CD4-positive, alpha-beta memory T cell (primary cell): ENCODE results near the gene PCYT2. TPM values are rescaled to one million over a fixed set of nuclear protein-coding genes. Genes with fewer than 3 reads are reported as not detected.

Experiments used
- CTCF ChIA-PET: fragments of 350-600 bp; sonication (Branson Sonifier 250); formaldehyde crosslinking; loops from one replicate; lab custom pipeline; 2021; ENCODE audit warnings: inconsistent platforms; ENCODE audit not compliant: partially characterized antibody; lab: Charles Lee
- POLR2A ChIA-PET: fragments of 350-600 bp; sonication (Branson Sonifier 250); formaldehyde crosslinking; loops from one replicate; lab custom pipeline; 2021; ENCODE audit not compliant: partially characterized antibody; lab: Charles Lee
- DNase-seq, 5 donors: peaks; one replicate each; pipeline versions ENCODE4 v3.0.0 to v3.0.0-alpha.2; 2020 to 2022; ENCODE audit warnings: mixed read lengths in 1 of 5
- H3K27ac ChIP-seq: one replicate; pipeline ENCODE4 v1.7.0; 2013; ENCODE audit warnings: low read depth, low read length
- H3K27me3 ChIP-seq: 2 replicates; pipeline ENCODE4 v1.7.0; 2013; ENCODE audit warnings: mild to moderate bottlenecking, low read length, moderate library complexity; ENCODE audit not compliant: insufficient read depth
- H3K36me3 ChIP-seq: 2 replicates; pipeline ENCODE4 v1.7.0; 2013; ENCODE audit warnings: mild to moderate bottlenecking, low read length, moderate library complexity; ENCODE audit not compliant: insufficient read depth
- H3K4me1 ChIP-seq: 2 replicates; pipeline ENCODE4 v1.7.0; 2013; ENCODE audit warnings: mild to moderate bottlenecking, low read length, moderate library complexity; ENCODE audit not compliant: insufficient read depth
- H3K4me3 ChIP-seq, 2 donors: one replicate each; pipeline ENCODE4 v1.7.0; 2013; ENCODE audit warnings: low read length in 2 of 2, mild to moderate bottlenecking in 1 of 2
- H3K9me3 ChIP-seq, 2 donors: one replicate each; pipeline ENCODE4 v1.7.0; 2013; ENCODE audit warnings: low read length in 2 of 2, control low read depth in 1 of 2; ENCODE audit not compliant: control insufficient read depth in 1 of 2
- H3K27ac Mint-ChIP-seq, 7 donors: one replicate each; pipeline ENCODE4 v1.8.0; 2020 to 2021; ENCODE audit warnings: mixed read lengths in 7 of 7, mild to moderate bottlenecking in 6 of 7, inconsistent platforms in 3 of 7, moderate library complexity in 3 of 7
- H3K27me3 Mint-ChIP-seq, 2 donors: one replicate each; pipeline ENCODE4 v1.8.0; 2020 to 2021; ENCODE audit warnings: mixed read lengths in 2 of 2
- H3K36me3 Mint-ChIP-seq, 2 donors: one replicate each; pipeline ENCODE4 v1.8.0; 2020 to 2021; ENCODE audit warnings: mixed read lengths in 2 of 2, inconsistent platforms in 1 of 2, mild to moderate bottlenecking in 1 of 2
- H3K4me1 Mint-ChIP-seq, 4 donors: one replicate each; pipeline ENCODE4 v1.8.0; 2020 to 2021; ENCODE audit warnings: mixed read lengths in 4 of 4, mild to moderate bottlenecking in 1 of 4
- H3K4me3 Mint-ChIP-seq, 8 donors: one replicate each; pipeline ENCODE4 v1.8.0; 2020 to 2021; ENCODE audit warnings: mixed read lengths in 8 of 8, mild to moderate bottlenecking in 7 of 8, moderate library complexity in 6 of 8, inconsistent platforms in 3 of 8
- H3K9me3 Mint-ChIP-seq, 8 donors: one replicate each; pipeline ENCODE4 v1.8.0; 2020 to 2021; ENCODE audit warnings: mixed read lengths in 8 of 8, mild to moderate bottlenecking in 5 of 8, inconsistent platforms in 3 of 8, moderate library complexity in 1 of 8
- intact Hi-C: fragments of 100-400 bp; cut with micrococcal nuclease; formaldehyde crosslinking; loops from one replicate; pipeline ENCODE4 v1.15.1; 2023
- polyA plus RNA-seq, 2 donors: library from polyadenylated mRNA; unstranded; fragments of 300-500 nt; fragmentation: Illumina TruSeq; gene quantifications; one replicate each; pipeline ENCODE4 v1.2.3, GENCODE V29; 2021
- total RNA-seq, 2 experiments: library from RNA; stranded (reverse); gene quantifications; one replicate each; pipeline ENCODE4 v1.2.3, GENCODE V29; 2021

The PCYT2 gene
- total and polyA plus RNA-seq, 4 experiments from 2014 or later: 27.8 to 48.3 (median 36.9) TPM

- Histone ChIP-seq H3K27ac (peak overlapping the region; percentile 64), H3K4me3 (peak overlapping the region in 1 of 2 donors; percentile 66)
These were observed 5.2 kb upstream of the PCYT2 start for GRCh38 chr17:81916234-81917001.

DNA sequence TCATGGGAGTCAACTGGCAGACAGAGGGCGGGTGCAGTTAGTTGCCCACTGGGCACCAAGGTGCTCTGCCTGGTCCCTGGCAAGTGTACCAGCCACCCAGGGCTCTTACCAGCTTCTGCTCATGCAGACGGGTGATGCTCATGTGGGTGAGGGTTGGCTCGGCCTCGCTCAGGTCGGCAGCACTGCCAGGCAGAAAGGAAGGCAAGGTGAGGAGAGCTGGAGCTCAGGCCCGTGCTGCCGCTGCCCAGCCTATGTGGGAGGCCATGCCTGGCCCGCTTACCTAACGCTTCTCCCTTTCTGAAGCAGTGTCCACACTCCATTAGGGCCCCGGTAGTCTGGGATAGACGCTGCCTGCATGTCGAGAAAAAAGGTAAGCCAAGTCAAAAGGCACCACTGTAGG, 4.1 kb upstream of the PCYT2 start:
- H3K4me1 Mint-ChIP-seq: peaks cover 13 to 47% (median 30%) of the 10 kb centered on the region in 4 donors
- no peak overlapping the region for H3K27ac ChIP-seq
- H3K4me1 ChIP-seq: peaks cover 37% of the 10 kb centered on the region
- ChIA-PET POLR2A (interaction anchor here (1.1 to 1.2 kb wide), 2 partner anchors 10 to 107 kb away, joined by 4 read pairs; partner anchors contain the start of gene CENPX), CTCF (no interaction called here)
- no peaks in the 10 kb centered on the region for H3K27me3 ChIP-seq
- H3K9me3 ChIP-seq: no peaks in the 10 kb centered on the region
- no peak for DNase-seq
- H3K36me3 ChIP-seq: peaks cover 43% of the 10 kb centered on the region
- no peaks in the 10 kb centered on the region for H3K27me3 Mint-ChIP-seq
- peak overlapping the region in 1 of 8 donors; percentile 17 for H3K4me3 Mint-ChIP-seq
- H3K4me3 ChIP-seq: no peak overlapping the region
- intact Hi-C loops: no loop called here
- H3K36me3 Mint-ChIP-seq: peaks cover 17 to 43% of the 10 kb centered on the region in 2 donors
- H3K27ac Mint-ChIP-seq: no peak overlapping the region
- no peaks in the 10 kb centered on the region for H3K9me3 Mint-ChIP-seq

More at GRCh38 chr17:81916234-81917001, 5.2 kb upstream of the PCYT2 start:
- peaks cover 13 to 44% (median 30%) of the 10 kb centered on the region in 4 donors for H3K4me1 Mint-ChIP-seq
- POLR2A ChIA-PET: interaction anchor here (1.2 to 2.8 kb wide), 7 partner anchors 11 to 82 kb away, joined by 3 to 33 read pairs (median 5); partner anchors contain the start of genes ARHGDIA, MAFG and NPB
- peaks cover 43% of the 10 kb centered on the region for H3K36me3 ChIP-seq
- no peaks in the 10 kb centered on the region for H3K27me3 Mint-ChIP-seq
- no peaks in the 10 kb centered on the region for H3K9me3 Mint-ChIP-seq
- peaks cover 17 to 43% of the 10 kb centered on the region in 2 donors for H3K36me3 Mint-ChIP-seq
- peaks cover 33% of the 10 kb centered on the region for H3K4me1 ChIP-seq
- H3K9me3 ChIP-seq: no peaks in the 10 kb centered on the region
- intact Hi-C loops: no loop called here
- peak overlapping the region; percentile 29 to 94 (median 79) for H3K27ac Mint-ChIP-seq
- CTCF ChIA-PET: interaction anchor here (0.7 to 1.1 kb wide), 2 partner anchors 24 to 43 kb away, joined by 3 to 5 read pairs; no protein-coding TSS in a partner anchor
- no peaks in the 10 kb centered on the region for H3K27me3 ChIP-seq
- H3K4me3 Mint-ChIP-seq: peak overlapping the region; percentile 80 to 91 (median 86)
- no peak for DNase-seq

DNA sequence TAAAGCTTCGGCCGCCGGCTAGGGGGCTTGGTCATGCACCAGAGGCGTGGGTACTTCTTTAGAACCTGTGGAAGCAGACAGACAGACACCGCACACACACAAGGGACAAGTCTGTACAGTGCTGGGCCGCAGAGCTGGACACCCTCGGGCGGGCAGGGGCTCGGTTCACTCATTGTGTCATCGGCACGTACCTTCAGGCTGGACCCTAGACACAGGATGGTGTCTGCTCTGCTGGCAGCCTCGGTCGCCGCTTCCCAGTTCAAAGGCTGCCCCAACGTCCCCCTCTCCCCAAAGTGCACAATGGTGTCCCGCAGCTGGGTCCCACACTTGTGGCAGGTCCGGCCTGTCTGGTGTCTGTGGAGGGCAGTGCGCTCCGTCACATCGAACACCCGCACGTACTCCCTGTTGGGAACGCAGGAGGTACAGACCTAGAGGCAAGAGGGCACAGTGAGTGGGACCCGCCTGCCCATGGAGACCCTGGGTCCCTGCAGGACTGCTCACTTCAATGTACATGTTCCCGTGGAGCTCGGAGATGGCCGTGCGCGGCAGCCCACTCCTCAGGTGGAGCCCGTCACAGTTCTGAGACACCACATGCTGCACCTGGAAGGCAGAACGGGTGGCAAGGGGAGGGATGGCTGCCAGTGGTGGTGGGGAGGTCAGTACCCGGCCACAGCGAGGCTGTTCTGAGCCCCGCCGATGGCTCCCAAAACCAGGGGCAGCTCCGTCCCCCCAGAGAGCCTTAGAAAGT, 3.1 kb upstream of the PCYT2 start:
- no peak overlapping the region for H3K27ac Mint-ChIP-seq
- H3K36me3 ChIP-seq: peaks cover 48% of the 10 kb centered on the region
- DNase-seq: no peak
- H3K4me1 ChIP-seq: peaks cover 42% of the 10 kb centered on the region
- no peak overlapping the region for H3K27ac ChIP-seq
- no peaks in the 10 kb centered on the region for H3K9me3 ChIP-seq
- CTCF ChIA-PET: no interaction called here
- intact Hi-C loops: no loop called here
- H3K27me3 ChIP-seq: no peaks in the 10 kb centered on the region
- no peaks in the 10 kb centered on the region for H3K27me3 Mint-ChIP-seq
- no peak overlapping the region for H3K4me3 ChIP-seq
- H3K4me1 Mint-ChIP-seq: peaks cover 13 to 56% (median 28%) of the 10 kb centered on the region in 4 donors
- peaks cover 17 to 44% of the 10 kb centered on the region in 2 donors for H3K36me3 Mint-ChIP-seq
- H3K9me3 Mint-ChIP-seq: no peaks in the 10 kb centered on the region
- no peak overlapping the region for H3K4me3 Mint-ChIP-seq
- POLR2A ChIA-PET: interaction anchor here (1.1 to 2.4 kb wide), 4 partner anchors 22 to 108 kb away, joined by 3 to 7 read pairs (median 4); partner anchors contain the start of genes ANAPC11 and CENPX

DNA sequence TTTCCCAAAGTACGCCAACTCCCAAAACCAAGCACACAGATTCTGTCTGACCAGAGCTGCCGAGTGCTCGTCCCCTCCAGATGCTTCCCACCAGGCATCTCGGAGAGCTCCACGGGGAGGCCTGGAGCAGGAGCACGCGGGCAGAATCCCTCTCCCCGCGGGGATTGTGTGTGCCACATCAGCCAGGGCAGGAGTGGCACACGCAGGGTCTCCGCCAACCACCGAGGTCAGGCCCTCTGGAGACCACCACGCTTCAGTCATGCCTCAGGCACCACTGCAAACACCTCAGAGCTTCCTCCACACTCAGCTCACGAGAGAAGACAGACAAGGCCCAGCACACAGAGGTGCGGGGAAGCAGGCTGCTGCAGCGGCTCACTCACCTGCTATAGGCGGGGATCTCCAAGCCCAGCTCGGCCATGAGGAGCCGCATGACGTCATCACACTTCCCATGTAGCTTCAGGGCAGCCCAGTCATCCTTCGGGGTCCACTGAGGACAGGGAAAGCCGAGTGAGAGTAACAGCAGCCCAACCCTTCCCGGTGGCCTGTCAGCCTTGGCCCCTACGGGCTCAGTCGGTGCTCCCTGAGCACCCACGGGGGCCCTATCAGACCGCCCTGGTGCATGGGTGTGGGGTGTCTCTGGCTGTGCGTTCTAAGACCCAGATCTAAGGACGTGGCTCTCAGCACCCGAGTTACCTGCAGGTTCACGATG, 2.3 kb upstream of the PCYT2 start:
- Histone ChIP-seq H3K27ac (no peak overlapping the region), H3K36me3 (peaks cover 49% of the 10 kb centered on the region), H3K9me3 (no peaks in the 10 kb centered on the region), H3K27me3 (no peaks in the 10 kb centered on the region), H3K4me3 (no peak overlapping the region), H3K4me1 (peaks cover 40% of the 10 kb centered on the region)
- Mint-ChIP-seq H3K27ac (peak overlapping the region in 1 of 7 donors; percentile 63), H3K27me3 (no peaks in the 10 kb centered on the region), H3K4me1 (peaks cover 13 to 51% (median 24%) of the 10 kb centered on the region in 4 donors), H3K9me3 (no peaks in the 10 kb centered on the region), H3K4me3 (peak overlapping the region in 2 of 8 donors; percentile 29 to 72), H3K36me3 (peaks cover 17 to 44% of the 10 kb centered on the region in 2 donors)
- POLR2A ChIA-PET: interaction anchor here (0.8 to 2.4 kb wide), 8 partner anchors 11 to 47 kb away, joined by 3 to 10 read pairs (median 3); partner anchors contain the start of genes ANAPC11 and MAFG
- CTCF ChIA-PET: interaction anchor here (1.2 kb wide), 1 partner anchor 13 kb away, joined by 3 read pairs; no protein-coding TSS in a partner anchor
- intact Hi-C loops: no loop called here
- DNase-seq: no peak

- Histone ChIP-seq H3K36me3 (peaks cover 51% of the 10 kb centered on the region), H3K27ac (no peak overlapping the region), H3K4me3 (no peak overlapping the region), H3K9me3 (no peaks in the 10 kb centered on the region), H3K27me3 (no peaks in the 10 kb centered on the region), H3K4me1 (peaks cover 36% of the 10 kb centered on the region)
- Mint-ChIP-seq H3K4me3 (peak overlapping the region in 5 of 8 donors; percentile 13 to 72 (median 38)), H3K27me3 (no peaks in the 10 kb centered on the region), H3K4me1 (peaks cover 12 to 45% (median 18%) of the 10 kb centered on the region in 4 donors), H3K36me3 (peaks cover 17 to 41% of the 10 kb centered on the region in 2 donors), H3K9me3 (no peaks in the 10 kb centered on the region), H3K27ac (peak overlapping the region in 4 of 7 donors; percentile 3 to 83 (median 66))
- DNase-seq: no peak
- ChIA-PET CTCF (interaction anchor here (1.2 kb wide), 1 partner anchor 14 kb away, joined by 3 read pairs; no protein-coding TSS in a partner anchor), POLR2A (interaction anchor here (0.8 to 2.4 kb wide), 9 partner anchors 12 to 47 kb away, joined by 3 to 10 read pairs (median 3); partner anchors contain the start of genes ANAPC11, ARHGDIA and MAFG)
- intact Hi-C loops: no loop called here
These were observed 1.5 kb upstream of the PCYT2 start for GRCh38 chr17:81912441-81913309.

DNA sequence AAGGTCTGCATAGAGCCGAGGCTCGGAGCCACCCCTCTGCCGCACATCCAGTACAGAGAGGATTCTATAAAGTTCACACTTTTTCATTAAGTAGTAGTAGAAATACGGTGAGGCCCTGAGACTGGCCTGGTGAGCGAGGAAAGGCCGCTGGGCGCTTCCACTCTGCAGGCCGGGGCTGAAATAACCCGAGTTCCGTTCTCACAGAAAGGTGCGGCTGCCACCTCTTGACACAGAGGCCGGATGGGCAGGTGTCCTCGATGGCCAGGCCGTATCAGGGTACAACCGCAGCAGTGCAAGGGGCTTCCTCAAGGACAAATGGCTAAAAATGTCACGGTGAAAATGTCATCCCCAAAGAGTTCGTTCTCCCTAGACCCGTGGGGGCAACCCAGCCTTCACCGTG, 770 bp upstream of the PCYT2 start:
- Mint-ChIP-seq H3K27me3 (no peaks in the 10 kb centered on the region), H3K36me3 (peaks cover 17 to 37% of the 10 kb centered on the region in 2 donors), H3K9me3 (no peaks in the 10 kb centered on the region), H3K4me1 (peaks cover 9 to 39% (median 15%) of the 10 kb centered on the region in 4 donors), H3K4me3 (peak overlapping the region; percentile 53 to 83 (median 60)), H3K27ac (peak overlapping the region in 3 of 7 donors; percentile 8 to 83 (median 77))
- peaks cover 32% of the 10 kb centered on the region for H3K4me1 ChIP-seq
- H3K36me3 ChIP-seq: peaks cover 52% of the 10 kb centered on the region
- no peak overlapping the region for H3K4me3 ChIP-seq
- DNase-seq: no peak
- POLR2A ChIA-PET: interaction anchor here (0.6 to 1.5 kb wide), 6 partner anchors 8 to 78 kb away, joined by 3 to 6 read pairs (median 4); partner anchors contain the start of genes ALYREF, ANAPC11, ARHGDIA and MCRIP1
- CTCF ChIA-PET: no interaction called here
- H3K9me3 ChIP-seq: no peaks in the 10 kb centered on the region
- intact Hi-C loops: loop anchor here (1.0 to 2.0 kb wide), 2 partner anchors 21 to 41 kb away; partner anchors contain the start of genes ALYREF, ANAPC11 and ARHGDIA
- peak overlapping the region; percentile 44 for H3K27ac ChIP-seq
- no peaks in the 10 kb centered on the region for H3K27me3 ChIP-seq
